Naive thymus-derived CD8-positive, alpha-beta T cell (primary cell): ENCODE data around the gene NAGS. TPM values are rescaled to one million over a fixed set of nuclear protein-coding genes. Genes with fewer than 3 reads are reported as not detected.
"Not testable (repeated sequence)": the region's sequence is repeated elsewhere in the genome, so short reads cannot be mapped to it uniquely, and the experiment has no call there.

Source experiments
- ATAC-seq, 2 donors: fragments of 150-1000 bp; cut with Tn5 transposase in 1 of 2; sonication (Bioruptor Pico), chemical (Tn5 transposase) in 1 of 2; 1 replicate in 1 of 2; 2 replicates in 1 of 2; pipeline ENCODE4 v1.10.0; 2021; ENCODE audit warnings: mild to moderate bottlenecking in 2 of 2, moderate library complexity in 2 of 2
- POLR2A ChIA-PET: fragments of 350-600 bp; sonication (Branson Sonifier 250); formaldehyde crosslinking; loops from one replicate; lab custom pipeline; 2021; ENCODE audit warnings: antibody characterized with exemption; lab: Charles Lee
- DNase-seq, 10 donors: peaks; one replicate each; pipeline versions ENCODE4 v3.0.0 to v3.0.0-alpha.2; 2020 to 2022
- H3K27ac Mint-ChIP-seq, 10 donors: one replicate each; pipeline ENCODE4 v1.8.0; 2020 to 2022; ENCODE audit warnings: mild to moderate bottlenecking in 10 of 10, mixed read lengths in 10 of 10, moderate library complexity in 4 of 10, inconsistent platforms in 1 of 10
- H3K27me3 Mint-ChIP-seq, 5 donors: one replicate each; pipeline ENCODE4 v1.8.0; 2021 to 2022; ENCODE audit warnings: mixed read lengths in 5 of 5
- H3K36me3 Mint-ChIP-seq, 3 donors: one replicate each; pipeline ENCODE4 v1.8.0; 2020 to 2022; ENCODE audit warnings: mixed read lengths in 3 of 3, mild to moderate bottlenecking in 2 of 3, inconsistent platforms in 1 of 3
- H3K4me1 Mint-ChIP-seq, 4 donors: one replicate each; pipeline ENCODE4 v1.8.0; 2021 to 2022; ENCODE audit warnings: mixed read lengths in 4 of 4
- H3K4me3 Mint-ChIP-seq, 10 donors: one replicate each; pipeline ENCODE4 v1.8.0; 2020 to 2022; ENCODE audit warnings: mild to moderate bottlenecking in 10 of 10, mixed read lengths in 10 of 10, moderate library complexity in 6 of 10, inconsistent platforms in 1 of 10
- H3K9me3 Mint-ChIP-seq, 9 donors: one replicate each; pipeline ENCODE4 v1.8.0; 2020 to 2022; ENCODE audit warnings: mixed read lengths in 9 of 9, mild to moderate bottlenecking in 3 of 9, inconsistent platforms in 1 of 9, moderate library complexity in 1 of 9
- polyA plus RNA-seq, 3 donors: library from polyadenylated mRNA; unstranded; fragments of 300-500 nt; fragmentation: Illumina TruSeq; gene quantifications; one replicate each; pipeline ENCODE4 v1.2.3, GENCODE V29; 2021
- total RNA-seq, 8 experiments: library from RNA in 2 of 8; stranded (reverse) in 2 of 8; gene quantifications; one replicate each; pipeline ENCODE4 v1.2.3 and lab custom pipeline; 2021 to 2026

The NAGS gene
- total and polyA plus RNA-seq, 5 experiments from 2014 or later, result 0.19 to 0.96 (median 0.59) TPM

GRCh38 chr17:44012391-44012790 is 8.0 kb downstream of the NAGS start:
- Mint-ChIP-seq H3K27ac (peak overlapping the region in 1 of 10 donors; percentile 58), H3K4me1 (peaks cover 16 to 30% (median 28%) of the 10 kb centered on the region in 4 donors), H3K4me3 (peak overlapping the region in 1 of 10 donors; percentile 45), H3K27me3 (peaks cover 0 to 6% (median 0%) of the 10 kb centered on the region in 5 donors), H3K36me3 (peaks cover 0 to 22% (median 11%) of the 10 kb centered on the region in 3 donors), H3K9me3 (no peaks in the 10 kb centered on the region)
- ATAC-seq, result no peak
- POLR2A ChIA-PET, result no interaction called here
- no peak for DNase-seq

- peaks cover 14 to 27% (median 24%) of the 10 kb centered on the region in 4 donors for H3K4me1 Mint-ChIP-seq
- POLR2A ChIA-PET, result no interaction called here
- peak overlapping the region in 8 of 10 donors; percentile 29 to 94 (median 64) for H3K4me3 Mint-ChIP-seq
- H3K9me3 Mint-ChIP-seq, result no peaks in the 10 kb centered on the region
- peaks cover 0 to 4% (median 0%) of the 10 kb centered on the region in 5 donors for H3K27me3 Mint-ChIP-seq
- peak overlapping the region in 1 of 10 donors; percentile 58 for H3K27ac Mint-ChIP-seq
- peaks cover 0 to 22% (median 11%) of the 10 kb centered on the region in 3 donors for H3K36me3 Mint-ChIP-seq
- ATAC-seq (no peak), DNase-seq (no peak)
These were observed 8.5 kb downstream of the NAGS start for GRCh38 chr17:44012874-44013273.

GRCh38 chr17:44014133-44014436 is 9.7 kb downstream of the NAGS start:
- peaks cover 9 to 20% (median 17%) of the 10 kb centered on the region in 4 donors for H3K4me1 Mint-ChIP-seq
- H3K27me3 Mint-ChIP-seq, result no peaks in the 10 kb centered on the region
- ATAC-seq, result no peak
- POLR2A ChIA-PET, result interaction anchor here (0.9 to 1.0 kb wide), 3 partner anchors 52 to 646 kb away, joined by 3 read pairs; partner anchors contain the start of gene G6PC3
- H3K27ac Mint-ChIP-seq, result peak overlapping the region in 8 of 10 donors; percentile 87 to 99 (median 94)
- peaks cover 0 to 22% (median 11%) of the 10 kb centered on the region in 3 donors for H3K36me3 Mint-ChIP-seq
- no peak for DNase-seq
- H3K4me3 Mint-ChIP-seq, result peak overlapping the region; percentile 94 to 100 (median 99)
- no peaks in the 10 kb centered on the region for H3K9me3 Mint-ChIP-seq

GRCh38 chr17:44014437-44015172 is 10.2 kb downstream of the NAGS start, which contains the start of gene TMEM101:
TMEM101 (minus strand) TSS chr17:44014963; CDS start chr17:44014952, 11 bp downstream.
- no peaks in the 10 kb centered on the region for H3K27me3 Mint-ChIP-seq
- peaks cover 0 to 17% (median 10%) of the 10 kb centered on the region in 3 donors for H3K36me3 Mint-ChIP-seq
- peak within 1 kb of the TSS; percentile 94 to 100 (median 99) for H3K4me3 Mint-ChIP-seq
- DNase-seq (peak; percentile 76 to 94 (median 86)), ATAC-seq (peak; percentile 99 to 100)
- H3K27ac Mint-ChIP-seq, result peak within 1 kb of the TSS; percentile 87 to 99 (median 96)
- POLR2A ChIA-PET, result interaction anchor here (0.9 to 1.2 kb wide), 6 partner anchors 9 to 647 kb away, joined by 3 to 8 read pairs (median 3); partner anchors contain the start of genes G6PC3 and TMUB2
- no peaks in the 10 kb centered on the region for H3K9me3 Mint-ChIP-seq
- H3K4me1 Mint-ChIP-seq, result peaks cover 9 to 20% (median 17%) of the 10 kb centered on the region in 4 donors

- H3K27ac Mint-ChIP-seq, DNase-seq, H3K4me3 Mint-ChIP-seq, POLR2A ChIA-PET, ATAC-seq, H3K9me3 Mint-ChIP-seq, H3K4me1 Mint-ChIP-seq, H3K36me3 Mint-ChIP-seq, H3K27me3 Mint-ChIP-seq: not testable (repeated sequence)
These were observed 16.8 kb downstream of the NAGS start for GRCh38 chr17:44021227-44021626.

GRCh38 chr17:44022246-44022645 is 17.8 kb downstream of the NAGS start:
- Mint-ChIP-seq H3K4me1 (no peaks in the 10 kb centered on the region), H3K27ac (peak overlapping the region in 1 of 10 donors; percentile 4), H3K4me3 (no peak overlapping the region), H3K27me3 (no peaks in the 10 kb centered on the region), H3K36me3 (peaks cover 0 to 3% (median 0%) of the 10 kb centered on the region in 3 donors), H3K9me3 (no peaks in the 10 kb centered on the region)
- POLR2A ChIA-PET, result no interaction called here
- ATAC-seq, result no peak
- DNase-seq, result no peak

- peaks cover 0 to 5% (median 0%) of the 10 kb centered on the region in 3 donors for H3K36me3 Mint-ChIP-seq
- no peaks in the 10 kb centered on the region for H3K4me1 Mint-ChIP-seq
- no peaks in the 10 kb centered on the region for H3K9me3 Mint-ChIP-seq
- POLR2A ChIA-PET, result no interaction called here
- peak overlapping the region in 1 of 10 donors; percentile 61 for H3K27ac Mint-ChIP-seq
- no peak for DNase-seq
- H3K27me3 Mint-ChIP-seq, result no peaks in the 10 kb centered on the region
- no peak overlapping the region for H3K4me3 Mint-ChIP-seq
- no peak for ATAC-seq
These were observed 19.3 kb downstream of the NAGS start for GRCh38 chr17:44023545-44024270.

GRCh38 chr17:44024271-44024663 is 19.8 kb downstream of the NAGS start:
- DNase-seq (no peak), ATAC-seq (no peak)
- peaks cover 0 to 5% (median 0%) of the 10 kb centered on the region in 3 donors for H3K36me3 Mint-ChIP-seq
- no peaks in the 10 kb centered on the region for H3K4me1 Mint-ChIP-seq
- H3K4me3 Mint-ChIP-seq, result no peak overlapping the region
- no peak overlapping the region for H3K27ac Mint-ChIP-seq
- POLR2A ChIA-PET, result no interaction called here
- no peaks in the 10 kb centered on the region for H3K9me3 Mint-ChIP-seq
- H3K27me3 Mint-ChIP-seq, result no peaks in the 10 kb centered on the region

GRCh38 chr17:44024853-44025252 is 20.4 kb downstream of the NAGS start:
- Mint-ChIP-seq H3K27me3 (no peaks in the 10 kb centered on the region), H3K36me3 (peaks cover 0 to 8% (median 0%) of the 10 kb centered on the region in 3 donors), H3K27ac (peak overlapping the region in 1 of 10 donors; percentile 46), H3K4me3 (no peak overlapping the region), H3K9me3 (no peaks in the 10 kb centered on the region), H3K4me1 (peaks cover 0 to 2% (median 0%) of the 10 kb centered on the region in 4 donors)
- DNase-seq, result no peak
- POLR2A ChIA-PET, result no interaction called here
- no peak for ATAC-seq

- DNase-seq, result no peak
- ATAC-seq, result no peak
These were observed 25.3 kb downstream of the NAGS start for GRCh38 chr17:44029736-44030135.

GRCh38 chr17:44030482-44030881 is 26.1 kb downstream of the NAGS start:
- peaks cover 7 to 9% (median 7%) of the 10 kb centered on the region in 4 donors for H3K4me1 Mint-ChIP-seq
- no peaks in the 10 kb centered on the region for H3K9me3 Mint-ChIP-seq
- no peaks in the 10 kb centered on the region for H3K27me3 Mint-ChIP-seq
- no peak for DNase-seq
- peak overlapping the region in 1 of 10 donors; percentile 17 for H3K27ac Mint-ChIP-seq
- H3K4me3 Mint-ChIP-seq, result no peak overlapping the region
- peaks cover 0 to 44% (median 4%) of the 10 kb centered on the region in 3 donors for H3K36me3 Mint-ChIP-seq
- POLR2A ChIA-PET, result interaction anchor here (0.6 kb wide), 1 partner anchor 11 kb away, joined by 3 read pairs; no protein-coding TSS in a partner anchor
- no peak for ATAC-seq

More at GRCh38 chr17:44029736-44030135, 25.3 kb downstream of the NAGS start:
- peaks cover 7 to 9% (median 7%) of the 10 kb centered on the region in 4 donors for H3K4me1 Mint-ChIP-seq
- peaks cover 0 to 41% (median 4%) of the 10 kb centered on the region in 3 donors for H3K36me3 Mint-ChIP-seq
- H3K9me3 Mint-ChIP-seq, result no peaks in the 10 kb centered on the region
- no peaks in the 10 kb centered on the region for H3K27me3 Mint-ChIP-seq
- H3K27ac Mint-ChIP-seq, result peak overlapping the region in 5 of 10 donors; percentile 1 to 68 (median 21)
- H3K4me3 Mint-ChIP-seq, result no peak overlapping the region
- POLR2A ChIA-PET, result no interaction called here

GRCh38 chr17:44033861-44034408 is 29.5 kb downstream of the NAGS start:
- Mint-ChIP-seq H3K27me3 (no peaks in the 10 kb centered on the region), H3K36me3 (peaks cover 0 to 70% (median 4%) of the 10 kb centered on the region in 3 donors), H3K9me3 (no peaks in the 10 kb centered on the region), H3K27ac (peak overlapping the region in 3 of 10 donors; percentile 25 to 61 (median 44)), H3K4me1 (peaks cover 7 to 9% (median 7%) of the 10 kb centered on the region in 4 donors), H3K4me3 (no peak overlapping the region)
- POLR2A ChIA-PET, result no interaction called here
- no peak for ATAC-seq
- no peak for DNase-seq
